Panc1 (cell line): ENCODE measurements around the gene EVL. TPM values are rescaled to one million over a fixed set of nuclear protein-coding genes. Genes with fewer than 3 reads are reported as not detected.

Source experiments
- ATAC-seq: fragments of 200-7000 bp; cut with Tn5 transposase; 2 replicates; pipeline ENCODE4 v1.9.1; 2020; ENCODE audit warnings: mild to moderate bottlenecking, moderate library complexity
- BruUV-seq: library from RNA; stranded (reverse); fragments of 400-500 nt; replicated peaks from 2 replicates; lab custom pipeline; 2021; lab: Mats Ljungman, UMichigan
- CTCF ChIA-PET: fragments of 300-600 bp; sonication (Branson Sonifier 250); formaldehyde crosslinking; loops from one replicate; lab custom pipeline; 2022; ENCODE audit warnings: antibody characterized with exemption; lab: Charles Lee
- POLR2A ChIA-PET: fragments of 300-600 bp; sonication (Branson Sonifier 250); formaldehyde crosslinking; loops from one replicate; lab custom pipeline; 2022; ENCODE audit warnings: antibody characterized with exemption; lab: Charles Lee
- DNase-seq: peaks from one replicate; pipeline ENCODE4 v3.0.0-alpha.2; 2010; ENCODE audit warnings: low read depth, low spot score
- H3K27ac ChIP-seq: 2 replicates; pipeline ENCODE4 v1.5.1; 2011; ENCODE audit warnings: mild to moderate bottlenecking, low read length, inconsistent platforms
- H3K27me3 ChIP-seq: fragments of 200-500 bp; sonication (Bioruptor generic); 2 replicates; pipeline ENCODE4 v1.6.0; 2014; ENCODE audit warnings: low read length, inconsistent platforms; ENCODE audit not compliant: control insufficient read depth, insufficient read depth
- H3K36me3 ChIP-seq: fragments of 200-500 bp; sonication (Bioruptor generic); 2 replicates; pipeline ENCODE4 v1.5.1; 2014; ENCODE audit warnings: inconsistent platforms, mild to moderate bottlenecking, low read length, moderate library complexity; ENCODE audit not compliant: control insufficient read depth, insufficient read depth
- H3K4me1 ChIP-seq: 2 replicates; pipeline ENCODE4 v1.5.1; 2011; ENCODE audit warnings: inconsistent platforms, mild to moderate bottlenecking, low read length, moderate library complexity; ENCODE audit not compliant: control insufficient read depth, insufficient read depth
- H3K4me3 ChIP-seq, 2 experiments: 2 replicates each; pipeline ENCODE4 v1.5.1; 2011 to 2012; ENCODE audit warnings: low read depth in 2 of 2, low read length in 2 of 2, mild to moderate bottlenecking in 2 of 2, inconsistent platforms in 1 of 2, moderate library complexity in 1 of 2
- H3K9me3 ChIP-seq: fragments of 200-500 bp; sonication (Bioruptor generic); 2 replicates; pipeline ENCODE4 v1.5.1; 2014; ENCODE audit warnings: low read depth, mild to moderate bottlenecking, inconsistent platforms, low read length, moderate library complexity; ENCODE audit not compliant: control insufficient read depth, insufficient read depth
- CTCF ChIP-seq: fragments of 450-650 bp; IDR thresholded peaks from 2 replicates; pipeline ENCODE4 v1.5.1; 2017; ENCODE audit warnings: mild to moderate bottlenecking
- POLR2AphosphoS5 ChIP-seq: IDR thresholded peaks from 2 replicates; pipeline ENCODE4 v1.6.1; 2012; ENCODE audit warnings: mild to moderate bottlenecking, low read depth, low read length, moderate library complexity
- REST ChIP-seq, 2 experiments: IDR thresholded peaks; 2 replicates each; pipeline ENCODE4 v1.6.1; 2011 to 2012; ENCODE audit warnings: low read depth in 2 of 2, control low read depth in 1 of 2, low read length in 1 of 2, mild to moderate bottlenecking in 1 of 2, moderate library complexity in 1 of 2; ENCODE audit not compliant: insufficient read depth in 1 of 2
- SIN3A ChIP-seq: IDR thresholded peaks from 2 replicates; pipeline ENCODE4 v1.6.1; 2012; ENCODE audit warnings: low read depth, mild to moderate bottlenecking, low read length, moderate library complexity, borderline replicate concordance; ENCODE audit not compliant: insufficient read depth
- TCF7L2 ChIP-seq: IDR thresholded peaks from 2 replicates; pipeline ENCODE4 v1.6.1; 2011; ENCODE audit warnings: mild to moderate bottlenecking, low read depth, low read length, inconsistent platforms
- in situ Hi-C: cut with HindIII; loops from 2 replicates; pipeline ENCODE4 v1.10.0; 2016; ENCODE audit warnings: low sequenced_read_pairs, low pct_unique_long_range_greater_than_20kb
- intact Hi-C: fragments of 100-400 bp; cut with micrococcal nuclease; formaldehyde crosslinking; loops from one replicate; pipeline ENCODE4 v1.10.0; 2022; ENCODE audit not compliant: unreplicated experiment
- total RNA-seq: library from RNA; stranded (reverse); gene quantifications from one replicate; pipeline ENCODE4 v1.2.1, GENCODE V29; 2021; ENCODE audit not compliant: unreplicated experiment

Gene EVL
- total RNA-seq, 1 experiment from 2014 or later, result 38.3 TPM

GRCh38 chr14:100078216-100078803 is 13.1 kb downstream of the EVL start:
- DNase-seq (no peak), ATAC-seq (no peak)
- TF ChIP-seq CTCF (no peak), SIN3A (no peak), REST (IDR thresholded peaks at IDR 0.05; ENCODE audit: insufficient read depth in 1 of 2, low read depth in 2 of 2, low read length in 1 of 2) (no peak), TCF7L2 (no peak), POLR2AphosphoS5 (no peak)
- no peaks in the 10 kb centered on the region for H3K9me3 ChIP-seq
- intact Hi-C loops (no loop called here), in situ Hi-C loops (no loop called here)
- H3K4me1 ChIP-seq, result no peaks in the 10 kb centered on the region
- BruUV-seq, result no TSS peak
- H3K36me3 ChIP-seq, result no peaks in the 10 kb centered on the region
- H3K27ac ChIP-seq, result no peak overlapping the region
- ChIA-PET CTCF (no interaction called here), POLR2A (no interaction called here)
- H3K27me3 ChIP-seq, result no peaks in the 10 kb centered on the region
- H3K4me3 ChIP-seq, result no peak overlapping the region

GRCh38 chr14:100078997-100079725 is 13.9 kb downstream of the EVL start:
- intact Hi-C loops, result no loop called here
- ChIA-PET CTCF (no interaction called here), POLR2A (interaction anchor here (0.6 kb wide), 1 partner anchor 249 kb away, joined by 3 read pairs; no protein-coding TSS in a partner anchor)
- Histone ChIP-seq H3K9me3 (no peaks in the 10 kb centered on the region), H3K36me3 (no peaks in the 10 kb centered on the region), H3K4me3 (no peak overlapping the region), H3K27ac (no peak overlapping the region), H3K4me1 (no peaks in the 10 kb centered on the region), H3K27me3 (no peaks in the 10 kb centered on the region)
- in situ Hi-C loops, result no loop called here
- ATAC-seq (peak; percentile 74), DNase-seq (no peak)
- no peak for TF ChIP-seq REST (IDR thresholded peaks at IDR 0.05; ENCODE audit: insufficient read depth in 1 of 2, low read depth in 2 of 2, low read length in 1 of 2)
- no TSS peak for BruUV-seq
